ENCODE data around the gene GALNT2.

The GALNT2 gene

DNA sequence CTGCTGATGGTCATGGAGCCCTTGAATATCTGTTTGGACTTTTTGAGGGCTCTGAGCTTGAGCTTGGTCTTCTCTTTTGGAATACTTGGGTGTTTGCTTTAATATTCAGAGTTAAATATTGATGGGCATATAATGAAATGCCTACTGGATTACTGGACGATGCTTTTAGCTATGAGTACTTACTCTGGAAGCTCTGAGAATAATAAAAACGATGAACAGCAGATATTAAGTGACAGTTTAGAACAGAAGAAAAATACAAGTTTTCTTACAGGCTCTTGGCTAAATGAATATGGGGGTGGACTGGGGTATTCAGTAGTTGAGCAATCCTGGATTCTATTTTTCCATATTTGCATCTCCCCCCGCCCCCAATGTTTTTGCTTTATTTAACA, 20.7 kb downstream of the GALNT2 start:
- TF ChIP-seq, protein P1, sequence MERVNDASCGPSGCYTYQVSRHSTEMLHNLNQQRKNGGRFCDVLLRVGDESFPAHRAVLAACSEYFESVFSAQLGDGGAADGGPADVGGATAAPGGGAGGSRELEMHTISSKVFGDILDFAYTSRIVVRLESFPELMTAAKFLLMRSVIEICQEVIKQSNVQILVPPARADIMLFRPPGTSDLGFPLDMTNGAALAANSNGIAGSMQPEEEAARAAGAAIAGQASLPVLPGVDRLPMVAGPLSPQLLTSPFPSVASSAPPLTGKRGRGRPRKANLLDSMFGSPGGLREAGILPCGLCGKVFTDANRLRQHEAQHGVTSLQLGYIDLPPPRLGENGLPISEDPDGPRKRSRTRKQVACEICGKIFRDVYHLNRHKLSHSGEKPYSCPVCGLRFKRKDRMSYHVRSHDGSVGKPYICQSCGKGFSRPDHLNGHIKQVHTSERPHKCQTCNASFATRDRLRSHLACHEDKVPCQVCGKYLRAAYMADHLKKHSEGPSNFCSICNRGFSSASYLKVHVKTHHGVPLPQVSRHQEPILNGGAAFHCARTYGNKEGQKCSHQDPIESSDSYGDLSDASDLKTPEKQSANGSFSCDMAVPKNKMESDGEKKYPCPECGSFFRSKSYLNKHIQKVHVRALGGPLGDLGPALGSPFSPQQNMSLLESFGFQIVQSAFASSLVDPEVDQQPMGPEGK (CRISPR knock-in tag; IDR thresholded peaks at IDR 0.05; ENCODE audit: borderline replicate concordance) = no peak
- TF ChIP-seq CSDC2 (CRISPR knock-in tag; IDR thresholded peaks at IDR 0.05) = no peak
- TF ChIP-seq ZNF565 (CRISPR knock-in tag; conservative IDR thresholded peaks at IDR 0.05; ENCODE audit: low read depth) = no peak
- TF ChIP-seq ZNF70 (CRISPR knock-in tag; IDR thresholded peaks at IDR 0.05) = no peak
- 0 out of 2 replicates have a peak, but pooled peaks have one; percentile 20 for TF ChIP-seq ZC3H10 (CRISPR knock-in tag; IDR thresholded peaks at IDR 0.05)
- no peak for TF ChIP-seq ZNF8 (CRISPR knock-in tag; IDR thresholded peaks at IDR 0.05)
- ATAC-seq = no peak

DNA sequence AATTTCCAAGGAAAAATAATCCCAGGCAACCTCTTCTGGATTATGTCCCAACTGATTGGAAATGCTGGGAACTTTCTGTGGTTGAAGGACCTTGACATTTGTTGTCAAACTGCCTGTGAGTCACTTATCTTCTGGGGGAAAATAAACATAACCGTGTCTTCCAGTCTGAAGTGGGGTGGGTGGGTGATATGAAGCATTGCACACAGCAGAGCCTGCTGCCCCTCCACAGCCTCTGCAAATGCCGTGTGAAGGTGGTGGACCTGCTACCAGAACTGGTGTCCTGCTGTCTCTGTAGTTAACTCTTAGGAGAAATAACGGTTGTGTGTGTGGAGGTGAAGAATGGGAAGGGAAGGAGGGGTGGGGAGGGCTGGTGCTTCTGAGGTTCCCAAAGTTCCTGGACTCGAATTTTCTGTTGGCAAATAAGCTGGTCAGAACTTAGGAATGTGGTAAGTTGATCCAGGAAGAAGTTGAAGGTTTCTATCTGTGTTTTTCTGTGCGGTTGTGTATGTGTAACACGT, 23.2 kb downstream of the GALNT2 start:
- TF ChIP-seq ZNF565 (CRISPR knock-in tag; conservative IDR thresholded peaks at IDR 0.05; ENCODE audit: low read depth) = no peak
- TF ChIP-seq, protein P2, sequence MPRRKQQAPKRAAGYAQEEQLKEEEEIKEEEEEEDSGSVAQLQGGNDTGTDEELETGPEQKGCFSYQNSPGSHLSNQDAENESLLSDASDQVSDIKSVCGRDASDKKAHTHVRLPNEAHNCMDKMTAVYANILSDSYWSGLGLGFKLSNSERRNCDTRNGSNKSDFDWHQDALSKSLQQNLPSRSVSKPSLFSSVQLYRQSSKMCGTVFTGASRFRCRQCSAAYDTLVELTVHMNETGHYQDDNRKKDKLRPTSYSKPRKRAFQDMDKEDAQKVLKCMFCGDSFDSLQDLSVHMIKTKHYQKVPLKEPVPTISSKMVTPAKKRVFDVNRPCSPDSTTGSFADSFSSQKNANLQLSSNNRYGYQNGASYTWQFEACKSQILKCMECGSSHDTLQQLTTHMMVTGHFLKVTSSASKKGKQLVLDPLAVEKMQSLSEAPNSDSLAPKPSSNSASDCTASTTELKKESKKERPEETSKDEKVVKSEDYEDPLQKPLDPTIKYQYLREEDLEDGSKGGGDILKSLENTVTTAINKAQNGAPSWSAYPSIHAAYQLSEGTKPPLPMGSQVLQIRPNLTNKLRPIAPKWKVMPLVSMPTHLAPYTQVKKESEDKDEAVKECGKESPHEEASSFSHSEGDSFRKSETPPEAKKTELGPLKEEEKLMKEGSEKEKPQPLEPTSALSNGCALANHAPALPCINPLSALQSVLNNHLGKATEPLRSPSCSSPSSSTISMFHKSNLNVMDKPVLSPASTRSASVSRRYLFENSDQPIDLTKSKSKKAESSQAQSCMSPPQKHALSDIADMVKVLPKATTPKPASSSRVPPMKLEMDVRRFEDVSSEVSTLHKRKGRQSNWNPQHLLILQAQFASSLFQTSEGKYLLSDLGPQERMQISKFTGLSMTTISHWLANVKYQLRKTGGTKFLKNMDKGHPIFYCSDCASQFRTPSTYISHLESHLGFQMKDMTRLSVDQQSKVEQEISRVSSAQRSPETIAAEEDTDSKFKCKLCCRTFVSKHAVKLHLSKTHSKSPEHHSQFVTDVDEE (CRISPR knock-in tag; IDR thresholded peaks at IDR 0.05) = no peak
- TF ChIP-seq, protein P1 (CRISPR knock-in tag; IDR thresholded peaks at IDR 0.05; ENCODE audit: borderline replicate concordance) = no peak
- TF ChIP-seq ARNTL (CRISPR knock-in tag; IDR thresholded peaks at IDR 0.05; ENCODE audit: borderline replicate concordance, low read depth) = no peak
- TF ChIP-seq, protein P3, sequence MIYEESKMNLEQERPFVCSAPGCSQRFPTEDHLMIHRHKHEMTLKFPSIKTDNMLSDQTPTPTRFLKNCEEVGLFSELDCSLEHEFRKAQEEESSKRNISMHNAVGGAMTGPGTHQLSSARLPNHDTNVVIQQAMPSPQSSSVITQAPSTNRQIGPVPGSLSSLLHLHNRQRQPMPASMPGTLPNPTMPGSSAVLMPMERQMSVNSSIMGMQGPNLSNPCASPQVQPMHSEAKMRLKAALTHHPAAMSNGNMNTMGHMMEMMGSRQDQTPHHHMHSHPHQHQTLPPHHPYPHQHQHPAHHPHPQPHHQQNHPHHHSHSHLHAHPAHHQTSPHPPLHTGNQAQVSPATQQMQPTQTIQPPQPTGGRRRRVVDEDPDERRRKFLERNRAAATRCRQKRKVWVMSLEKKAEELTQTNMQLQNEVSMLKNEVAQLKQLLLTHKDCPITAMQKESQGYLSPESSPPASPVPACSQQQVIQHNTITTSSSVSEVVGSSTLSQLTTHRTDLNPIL (CRISPR knock-in tag; IDR thresholded peaks at IDR 0.05; ENCODE audit: low read depth) = no peak
- no peak for TF ChIP-seq ESRRG (CRISPR knock-in tag; IDR thresholded peaks at IDR 0.05)
- TF ChIP-seq, protein P4, sequence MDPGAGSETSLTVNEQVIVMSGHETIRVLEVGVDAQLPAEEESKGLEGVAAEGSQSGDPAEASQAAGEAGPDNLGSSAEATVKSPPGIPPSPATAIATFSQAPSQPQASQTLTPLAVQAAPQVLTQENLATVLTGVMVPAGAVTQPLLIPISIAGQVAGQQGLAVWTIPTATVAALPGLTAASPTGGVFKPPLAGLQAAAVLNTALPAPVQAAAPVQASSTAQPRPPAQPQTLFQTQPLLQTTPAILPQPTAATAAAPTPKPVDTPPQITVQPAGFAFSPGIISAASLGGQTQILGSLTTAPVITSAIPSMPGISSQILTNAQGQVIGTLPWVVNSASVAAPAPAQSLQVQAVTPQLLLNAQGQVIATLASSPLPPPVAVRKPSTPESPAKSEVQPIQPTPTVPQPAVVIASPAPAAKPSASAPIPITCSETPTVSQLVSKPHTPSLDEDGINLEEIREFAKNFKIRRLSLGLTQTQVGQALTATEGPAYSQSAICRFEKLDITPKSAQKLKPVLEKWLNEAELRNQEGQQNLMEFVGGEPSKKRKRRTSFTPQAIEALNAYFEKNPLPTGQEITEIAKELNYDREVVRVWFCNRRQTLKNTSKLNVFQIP (CRISPR knock-in tag; IDR thresholded peaks at IDR 0.05; ENCODE audit: borderline replicate concordance, low read depth) = peak; percentile 85; the same call in 1 of the 2 replicates
- TF ChIP-seq TOX (CRISPR knock-in tag; IDR thresholded peaks at IDR 0.05; ENCODE audit: borderline replicate concordance) = peak; percentile 69
- 0 out of 2 replicates have a peak, but pooled peaks have one; percentile 20 for TF ChIP-seq CSDC2 (CRISPR knock-in tag; IDR thresholded peaks at IDR 0.05)
- TF ChIP-seq GLIS3 (CRISPR knock-in tag; IDR thresholded peaks at IDR 0.05) = no peak
- TF ChIP-seq ZFP30 (CRISPR knock-in tag; IDR thresholded peaks at IDR 0.05) = no peak
- no peak for TF ChIP-seq ZFP3 (CRISPR knock-in tag; IDR thresholded peaks at IDR 0.05)
- TF ChIP-seq BACH2 (CRISPR knock-in tag; IDR thresholded peaks at IDR 0.05; ENCODE audit: borderline replicate concordance) = no peak
- TF ChIP-seq ZNF70 (CRISPR knock-in tag; IDR thresholded peaks at IDR 0.05) = no peak
- TF ChIP-seq RARB (CRISPR knock-in tag; IDR thresholded peaks at IDR 0.05) = peak; percentile 63; the same call in 1 of the 2 replicates
- no peak for TF ChIP-seq PPARA (CRISPR knock-in tag; IDR thresholded peaks at IDR 0.05; ENCODE audit: borderline replicate concordance)
- no peak for TF ChIP-seq TCF4 (CRISPR knock-in tag; IDR thresholded peaks at IDR 0.05; ENCODE audit: borderline replicate concordance)
- no peak for TF ChIP-seq SNAI2 (CRISPR knock-in tag; IDR thresholded peaks at IDR 0.05)
- peak; percentile 27; the same call in 1 of the 2 replicates for TF ChIP-seq ZC3H10 (CRISPR knock-in tag; IDR thresholded peaks at IDR 0.05)
- ATAC-seq = peak; percentile 78
